GM23338 (cell line): ENCODE results near the gene CASKIN2. TPM values are rescaled to one million over a fixed set of nuclear protein-coding genes. Genes with fewer than 3 reads are reported as not detected.

Experiments
- ATAC-seq: fragments of 200-7000 bp; cut with Tn5 transposase; 3 replicates; pipeline ENCODE4 v1.9.1; 2020
- DNase-seq: peaks from one replicate; pipeline ENCODE4 v3.0.0-alpha.2; 2015; ENCODE audit warnings: low spot score
- H2AFZ ChIP-seq: fragments of 200-600 bp; sonication (generic); 2 replicates; pipeline ENCODE4 v1.8.0; 2016; ENCODE audit warnings: antibody characterized with exemption, mild to moderate bottlenecking, moderate library complexity
- H3F3A ChIP-seq: fragments of 200-600 bp; sonication (generic); replicated peaks from 2 replicates; pipeline ENCODE4 v1.8.0; 2017; ENCODE audit warnings: antibody characterized with exemption, mixed run types, low read depth
- H3K27ac ChIP-seq: fragments of 200-600 bp; sonication (generic); 2 replicates; pipeline ENCODE4 v1.6.1; 2016; ENCODE audit warnings: low read depth
- H3K27me3 ChIP-seq: fragments of 200-600 bp; sonication (generic); 2 replicates; pipeline ENCODE4 v1.8.0; 2016; ENCODE audit warnings: mild to moderate bottlenecking, mixed run types, moderate library complexity; ENCODE audit not compliant: insufficient read depth
- H3K36me3 ChIP-seq: fragments of 200-600 bp; sonication (generic); 2 replicates; pipeline ENCODE4 v1.8.0; 2016; ENCODE audit warnings: mild to moderate bottlenecking; ENCODE audit not compliant: insufficient read depth
- H3K4me1 ChIP-seq: fragments of 200-600 bp; sonication (generic); 2 replicates; pipeline ENCODE4 v1.8.0; 2016; ENCODE audit warnings: mild to moderate bottlenecking, moderate library complexity; ENCODE audit not compliant: insufficient read depth
- H3K4me2 ChIP-seq: fragments of 200-600 bp; sonication (generic); 2 replicates; pipeline ENCODE4 v1.7.1; 2017; ENCODE audit warnings: mixed run types
- H3K4me3 ChIP-seq: fragments of 200-600 bp; sonication (generic); 2 replicates; pipeline ENCODE4 v1.6.1; 2016; ENCODE audit warnings: mixed run types
- H3K79me2 ChIP-seq: fragments of 200-600 bp; sonication (generic); replicated peaks from 2 replicates; pipeline ENCODE4 v1.8.0; 2017; ENCODE audit warnings: mild to moderate bottlenecking; ENCODE audit not compliant: insufficient read depth
- H3K9me2 ChIP-seq: fragments of 200-600 bp; sonication (generic); 2 replicates; pipeline ENCODE4 v1.8.0; 2017; ENCODE audit not compliant: insufficient read depth
- H4K20me1 ChIP-seq: fragments of 200-600 bp; sonication (generic); replicated peaks from 2 replicates; pipeline ENCODE4 v1.8.0; 2017; ENCODE audit warnings: mild to moderate bottlenecking; ENCODE audit not compliant: insufficient read depth
- H3K27ac Mint-ChIP-seq: 2 replicates; pipeline ENCODE4 v1.8.0; 2020; ENCODE audit warnings: inconsistent platforms, mild to moderate bottlenecking, moderate library complexity, mixed read lengths
- H3K27me3 Mint-ChIP-seq: 3 replicates; pipeline ENCODE4 v1.8.0; 2022; ENCODE audit warnings: low read depth, mild to moderate bottlenecking, moderate library complexity, mixed read lengths, inconsistent platforms; ENCODE audit not compliant: insufficient read depth, poor library complexity
- H3K36me3 Mint-ChIP-seq: 3 replicates; pipeline ENCODE4 v1.8.0; 2021; ENCODE audit warnings: low read depth, mild to moderate bottlenecking, inconsistent platforms, moderate library complexity, mixed read lengths
- H3K4me1 Mint-ChIP-seq: 3 replicates; pipeline ENCODE4 v1.8.0; 2020; ENCODE audit warnings: mild to moderate bottlenecking, inconsistent platforms, mixed read lengths
- H3K4me3 Mint-ChIP-seq: 3 replicates; pipeline ENCODE4 v1.8.0; 2021; ENCODE audit warnings: moderate library complexity, mild to moderate bottlenecking, inconsistent platforms, mixed read lengths
- H3K9me3 Mint-ChIP-seq: 3 replicates; pipeline ENCODE4 v1.8.0; 2020; ENCODE audit warnings: moderate library complexity, mild to moderate bottlenecking, inconsistent platforms, mixed read lengths
- EZH2 ChIP-seq: fragments of 200-600 bp; sonication (generic); IDR thresholded peaks from one replicate; pipeline ENCODE4 v1.8.0; 2017; ENCODE audit warnings: antibody characterized with exemption, mild to moderate bottlenecking, low read depth; ENCODE audit not compliant: unreplicated experiment
- EZH2phosphoT487 ChIP-seq: fragments of 200-600 bp; sonication (generic); IDR thresholded peaks from one replicate; pipeline ENCODE4 v1.8.1; 2018; ENCODE audit warnings: antibody characterized with exemption; ENCODE audit not compliant: unreplicated experiment
- JUNB ChIP-seq: IDR thresholded peaks from one replicate; pipeline ENCODE4 v1.6.1; 2016; ENCODE audit warnings: antibody characterized with exemption; ENCODE audit not compliant: unreplicated experiment
- polyA plus RNA-seq: library from polyadenylated mRNA; unstranded; fragments of >200 nt; fragmentation: Nextera tagmentation; extraction: Ambion mirVana; gene quantifications from 2 replicates; pipeline ENCODE4 v1.2.1, GENCODE V29; 2016
- total RNA-seq: library from RNA; depleted of rRNA; stranded (reverse); fragments of >200 nt; shearing (Covaris generic); gene quantifications from 2 replicates; pipeline ENCODE4 v1.2.3, GENCODE V29; 2014
- TF ChIP-seq, protein P1 (sequence below): fragments of 250-450 bp; sonication (Bioruptor Pico); IDR thresholded peaks from 2 replicates; pipeline ENCODE4 v1.5.0; 2020; ENCODE audit warnings: mild to moderate bottlenecking, moderate library complexity

The CASKIN2 gene
- total and polyA plus RNA-seq, 2 experiments from 2014 or later = 4.9 to 21.5 TPM

DNA sequence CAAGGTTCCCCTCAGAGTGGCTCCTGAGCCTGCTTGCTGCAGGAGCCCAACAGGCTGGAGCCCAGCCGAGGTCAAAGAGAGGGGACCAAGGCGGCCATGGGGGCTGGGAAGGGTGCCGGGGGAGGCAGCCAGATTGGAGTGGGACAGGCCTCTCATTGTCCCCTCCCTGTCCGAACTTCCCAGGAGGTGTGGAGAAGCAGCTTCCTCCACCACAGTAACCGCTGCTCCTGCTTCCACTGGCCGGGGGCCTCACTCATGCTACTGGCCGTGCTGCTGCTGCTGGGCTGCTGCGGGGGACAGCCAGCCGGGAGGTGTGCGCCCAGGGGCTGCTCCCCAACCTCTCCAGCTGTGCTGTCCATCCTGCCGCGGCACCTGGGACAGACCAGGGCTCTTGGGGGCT, 29.6 kb downstream of the CASKIN2 start:
- H3K27me3 Mint-ChIP-seq = peaks cover 9% of the 10 kb centered on the region
- H3K4me2 ChIP-seq = no peak overlapping the region
- H3K27ac Mint-ChIP-seq = no peak overlapping the region
- H3K27ac ChIP-seq = no peak overlapping the region
- no peak overlapping the region for H2AFZ ChIP-seq
- H3K9me2 ChIP-seq = no peaks in the 10 kb centered on the region
- no peaks in the 10 kb centered on the region for H3F3A ChIP-seq
- no peaks in the 10 kb centered on the region; the same call in 2 of the 3 replicates for H3K36me3 Mint-ChIP-seq
- ATAC-seq (no peak), DNase-seq (no peak)
- TF ChIP-seq JUNB (no peak), EZH2 (no peak), EZH2phosphoT487 (no peak)
- TF ChIP-seq, protein P1, sequence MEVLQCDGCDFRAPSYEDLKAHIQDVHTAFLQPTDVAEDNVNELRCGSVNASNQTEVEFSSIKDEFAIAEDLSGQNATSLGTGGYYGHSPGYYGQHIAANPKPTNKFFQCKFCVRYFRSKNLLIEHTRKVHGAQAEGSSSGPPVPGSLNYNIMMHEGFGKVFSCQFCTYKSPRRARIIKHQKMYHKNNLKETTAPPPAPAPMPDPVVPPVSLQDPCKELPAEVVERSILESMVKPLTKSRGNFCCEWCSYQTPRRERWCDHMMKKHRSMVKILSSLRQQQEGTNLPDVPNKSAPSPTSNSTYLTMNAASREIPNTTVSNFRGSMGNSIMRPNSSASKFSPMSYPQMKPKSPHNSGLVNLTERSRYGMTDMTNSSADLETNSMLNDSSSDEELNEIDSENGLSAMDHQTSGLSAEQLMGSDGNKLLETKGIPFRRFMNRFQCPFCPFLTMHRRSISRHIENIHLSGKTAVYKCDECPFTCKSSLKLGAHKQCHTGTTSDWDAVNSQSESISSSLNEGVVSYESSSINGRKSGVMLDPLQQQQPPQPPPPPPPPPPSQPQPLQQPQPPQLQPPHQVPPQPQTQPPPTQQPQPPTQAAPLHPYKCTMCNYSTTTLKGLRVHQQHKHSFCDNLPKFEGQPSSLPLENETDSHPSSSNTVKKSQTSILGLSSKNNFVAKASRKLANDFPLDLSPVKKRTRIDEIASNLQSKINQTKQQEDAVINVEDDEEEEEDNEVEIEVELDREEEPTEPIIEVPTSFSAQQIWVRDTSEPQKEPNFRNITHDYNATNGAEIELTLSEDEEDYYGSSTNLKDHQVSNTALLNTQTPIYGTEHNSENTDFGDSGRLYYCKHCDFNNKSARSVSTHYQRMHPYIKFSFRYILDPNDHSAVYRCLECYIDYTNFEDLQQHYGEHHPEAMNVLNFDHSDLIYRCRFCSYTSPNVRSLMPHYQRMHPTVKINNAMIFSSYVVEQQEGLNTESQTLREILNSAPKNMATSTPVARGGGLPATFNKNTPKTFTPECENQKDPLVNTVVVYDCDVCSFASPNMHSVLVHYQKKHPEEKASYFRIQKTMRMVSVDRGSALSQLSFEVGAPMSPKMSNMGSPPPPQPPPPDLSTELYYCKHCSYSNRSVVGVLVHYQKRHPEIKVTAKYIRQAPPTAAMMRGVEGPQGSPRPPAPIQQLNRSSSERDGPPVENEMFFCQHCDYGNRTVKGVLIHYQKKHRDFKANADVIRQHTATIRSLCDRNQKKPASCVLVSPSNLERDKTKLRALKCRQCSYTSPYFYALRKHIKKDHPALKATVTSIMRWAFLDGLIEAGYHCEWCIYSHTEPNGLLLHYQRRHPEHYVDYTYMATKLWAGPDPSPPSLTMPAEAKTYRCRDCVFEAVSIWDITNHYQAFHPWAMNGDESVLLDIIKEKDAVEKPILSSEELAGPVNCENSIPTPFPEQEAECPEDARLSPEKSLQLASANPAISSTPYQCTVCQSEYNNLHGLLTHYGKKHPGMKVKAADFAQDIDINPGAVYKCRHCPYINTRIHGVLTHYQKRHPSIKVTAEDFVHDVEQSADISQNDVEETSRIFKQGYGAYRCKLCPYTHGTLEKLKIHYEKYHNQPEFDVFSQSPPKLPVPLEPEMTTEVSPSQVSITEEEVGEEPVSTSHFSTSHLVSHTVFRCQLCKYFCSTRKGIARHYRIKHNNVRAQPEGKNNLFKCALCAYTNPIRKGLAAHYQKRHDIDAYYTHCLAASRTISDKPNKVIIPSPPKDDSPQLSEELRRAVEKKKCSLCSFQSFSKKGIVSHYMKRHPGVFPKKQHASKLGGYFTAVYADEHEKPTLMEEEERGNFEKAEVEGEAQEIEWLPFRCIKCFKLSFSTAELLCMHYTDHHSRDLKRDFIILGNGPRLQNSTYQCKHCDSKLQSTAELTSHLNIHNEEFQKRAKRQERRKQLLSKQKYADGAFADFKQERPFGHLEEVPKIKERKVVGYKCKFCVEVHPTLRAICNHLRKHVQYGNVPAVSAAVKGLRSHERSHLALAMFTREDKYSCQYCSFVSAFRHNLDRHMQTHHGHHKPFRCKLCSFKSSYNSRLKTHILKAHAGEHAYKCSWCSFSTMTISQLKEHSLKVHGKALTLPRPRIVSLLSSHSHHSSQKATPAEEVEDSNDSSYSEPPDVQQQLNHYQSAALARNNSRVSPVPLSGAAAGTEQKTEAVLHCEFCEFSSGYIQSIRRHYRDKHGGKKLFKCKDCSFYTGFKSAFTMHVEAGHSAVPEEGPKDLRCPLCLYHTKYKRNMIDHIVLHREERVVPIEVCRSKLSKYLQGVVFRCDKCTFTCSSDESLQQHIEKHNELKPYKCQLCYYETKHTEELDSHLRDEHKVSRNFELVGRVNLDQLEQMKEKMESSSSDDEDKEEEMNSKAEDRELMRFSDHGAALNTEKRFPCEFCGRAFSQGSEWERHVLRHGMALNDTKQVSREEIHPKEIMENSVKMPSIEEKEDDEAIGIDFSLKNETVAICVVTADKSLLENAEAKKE (CRISPR knock-in tag) = no peak
- no peak overlapping the region for H3K4me3 ChIP-seq
- H3K4me1 Mint-ChIP-seq = peaks cover 9% of the 10 kb centered on the region
- no peaks in the 10 kb centered on the region for H4K20me1 ChIP-seq
- H3K27me3 ChIP-seq = no peaks in the 10 kb centered on the region
- no peaks in the 10 kb centered on the region for H3K79me2 ChIP-seq
- no peaks in the 10 kb centered on the region for H3K36me3 ChIP-seq
- H3K4me3 Mint-ChIP-seq = no peak overlapping the region
- no peaks in the 10 kb centered on the region for H3K9me3 Mint-ChIP-seq
- no peaks in the 10 kb centered on the region for H3K4me1 ChIP-seq

DNA sequence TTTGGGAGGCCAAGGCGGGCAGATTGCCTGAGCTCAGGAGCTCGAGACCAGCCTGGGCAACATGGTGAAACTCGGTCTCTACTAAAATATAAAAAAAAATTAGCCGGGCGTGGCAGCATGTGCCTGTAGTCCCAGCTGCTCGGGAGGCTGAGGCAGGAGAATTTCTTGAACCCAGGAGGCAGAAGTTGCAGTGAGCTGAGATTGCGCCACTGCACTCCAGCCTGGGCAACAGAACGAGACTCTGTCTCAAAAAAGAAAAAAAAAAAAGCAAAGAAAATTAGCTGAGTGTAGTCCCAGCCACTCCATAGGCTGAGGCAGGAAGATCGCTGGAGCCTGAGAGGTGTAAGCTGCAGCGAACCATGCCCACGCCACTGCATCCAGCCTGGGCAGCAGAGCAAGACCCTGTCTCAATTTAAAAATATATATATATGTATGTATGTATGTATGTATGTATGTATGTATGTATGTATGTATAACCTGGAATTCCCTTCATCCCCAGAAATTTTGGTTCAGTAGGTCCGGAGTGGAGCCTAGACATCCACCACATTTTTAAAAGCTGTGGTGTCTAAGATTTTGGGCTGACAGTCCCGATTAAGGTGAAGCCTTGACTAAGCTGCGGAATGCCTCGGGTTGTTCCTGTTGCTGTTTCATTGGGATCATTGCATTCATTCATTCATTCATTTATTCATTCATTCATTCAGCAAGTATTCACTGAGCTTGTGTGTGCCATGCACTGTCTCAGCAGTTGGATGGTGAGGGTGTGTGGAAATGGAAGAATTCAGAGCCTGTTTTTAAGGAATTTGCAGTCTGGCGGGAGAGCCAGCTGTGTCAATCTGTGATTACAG, 33.0 kb downstream of the CASKIN2 start:
- peaks cover 10% of the 10 kb centered on the region for H3K4me1 Mint-ChIP-seq
- no peak overlapping the region for H3K4me2 ChIP-seq
- DNase-seq (no peak), ATAC-seq (no peak)
- H3K79me2 ChIP-seq = no peaks in the 10 kb centered on the region
- no peak overlapping the region for H3K4me3 ChIP-seq
- no peaks in the 10 kb centered on the region for H3K36me3 ChIP-seq
- H3K27ac Mint-ChIP-seq = 0 out of 2 replicates have a peak overlapping the region, but pooled peaks have one; percentile 28
- H3K4me1 ChIP-seq = peaks cover 5% of the 10 kb centered on the region; the same call in 1 of the 2 replicates
- no peaks in the 10 kb centered on the region for H3K9me3 Mint-ChIP-seq
- H3K27me3 ChIP-seq = no peaks in the 10 kb centered on the region
- H3F3A ChIP-seq = no peaks in the 10 kb centered on the region
- H3K27me3 Mint-ChIP-seq = peaks cover 16% of the 10 kb centered on the region
- H3K9me2 ChIP-seq = no peaks in the 10 kb centered on the region
- H3K36me3 Mint-ChIP-seq = peaks cover 2% of the 10 kb centered on the region; the same call in 1 of the 3 replicates
- H3K27ac ChIP-seq = no peak overlapping the region
- no peak overlapping the region for H3K4me3 Mint-ChIP-seq
- no peak overlapping the region for H2AFZ ChIP-seq
- H4K20me1 ChIP-seq = no peaks in the 10 kb centered on the region; the same call in 1 of the 2 replicates
- TF ChIP-seq, protein P1 (CRISPR knock-in tag) = no peak
